Activated CD8-positive, alpha-beta memory T cell treated with anti-CD3 and anti-CD28 coated beads for 48 hours (primary cell): ENCODE data around the gene SPAG16.
"Not testable (repeated sequence)": the region's sequence is repeated elsewhere in the genome, so short reads cannot be mapped to it uniquely, and the experiment has no call there.

ENCODE experiments used
- DNase-seq, 3 experiments: peaks; one replicate each; pipeline ENCODE4 v3.0.0-alpha.2; 2020; ENCODE audit warnings: low read depth in 2 of 3, low spot score in 2 of 3

The SPAG16 gene

GRCh38 chr2:213266421-213266820, 17.8 kb upstream of the SPAG16 start:
- DNase-seq: no peak

DNA sequence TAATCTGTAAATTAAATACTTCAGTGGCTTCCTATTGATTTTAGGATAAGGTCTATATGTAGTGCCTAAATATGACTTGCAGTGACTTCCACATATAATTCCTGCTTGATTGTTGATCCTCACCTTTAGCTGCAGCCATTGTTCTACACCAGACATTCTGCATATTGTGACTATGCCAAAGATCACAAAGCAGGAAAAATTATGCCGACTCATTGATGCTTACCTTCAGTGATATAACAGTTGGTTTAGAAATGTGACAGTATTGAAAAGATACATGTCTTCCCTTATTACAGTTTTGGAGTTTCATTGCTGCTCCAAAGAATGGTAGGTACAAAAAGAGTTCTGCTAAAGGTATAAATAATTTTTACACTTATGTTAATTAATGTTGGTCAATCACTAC, 12.3 kb upstream of the SPAG16 start:
- no peak for DNase-seq

- DNase-seq: no peak
These were observed 10.1 kb upstream of the SPAG16 start for GRCh38 chr2:213274143-213274542.

- DNase-seq: no peak
These were observed 9.0 kb upstream of the SPAG16 start for GRCh38 chr2:213275265-213275664.

DNA sequence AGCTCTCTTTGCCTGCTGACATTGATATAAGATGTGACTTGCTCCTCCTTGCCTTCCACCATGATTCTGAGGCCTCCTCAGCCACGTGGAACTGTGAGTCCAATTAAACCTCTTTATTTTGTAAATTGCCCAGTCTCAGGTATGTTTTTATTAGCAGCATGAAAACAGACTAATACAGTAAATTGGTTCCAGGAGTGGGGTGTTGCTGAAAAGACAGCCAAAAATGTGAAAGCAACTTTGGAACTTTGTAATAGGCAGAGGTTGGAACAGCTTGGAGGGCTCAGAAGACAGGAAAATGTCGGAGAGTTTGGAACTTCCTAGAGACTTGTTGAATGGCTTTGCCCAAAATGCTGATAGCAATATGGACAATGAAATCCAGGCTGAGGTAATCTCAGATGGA, 7.1 kb upstream of the SPAG16 start:
- not testable (repeated sequence) for DNase-seq

DNA sequence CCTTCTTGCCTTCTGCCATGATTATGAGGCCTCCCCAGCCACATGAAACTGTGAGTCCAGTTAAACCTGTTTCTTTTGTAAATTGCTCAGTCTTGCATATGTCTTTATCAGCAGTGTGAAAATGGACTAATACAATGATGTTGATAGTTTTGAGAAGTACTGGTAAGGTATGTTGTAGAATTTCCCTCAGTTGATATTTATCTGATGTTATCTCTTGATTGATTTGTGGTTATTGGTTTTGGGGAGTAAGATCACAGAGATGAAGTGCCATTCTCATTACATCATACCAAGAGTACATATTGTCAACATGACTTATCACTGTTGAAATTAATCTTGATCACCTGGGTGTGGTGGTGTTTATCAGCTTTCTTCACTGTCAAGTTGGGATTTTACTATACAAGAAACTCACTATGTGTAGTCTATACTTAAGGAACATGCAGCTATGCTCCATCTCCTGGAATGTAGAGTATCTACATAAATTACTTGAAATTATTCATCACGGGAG, 5.1 kb upstream of the SPAG16 start:
- no peak for DNase-seq

GRCh38 chr2:213279971-213280370, 4.3 kb upstream of the SPAG16 start:
- no peak for DNase-seq

- no peak for DNase-seq
These were observed 3.1 kb upstream of the SPAG16 start for GRCh38 chr2:213281156-213281555.

GRCh38 chr2:213285404-213285803, 1.1 kb downstream of the SPAG16 start:
- DNase-seq: no peak

- no peak for DNase-seq
These were observed 1.9 kb downstream of the SPAG16 start for GRCh38 chr2:213286161-213286560.

- no peak for DNase-seq
These were observed 4.8 kb downstream of the SPAG16 start for GRCh38 chr2:213288913-213289700.

- no peak for DNase-seq
These were observed 6.2 kb downstream of the SPAG16 start for GRCh38 chr2:213290501-213290900.

DNA sequence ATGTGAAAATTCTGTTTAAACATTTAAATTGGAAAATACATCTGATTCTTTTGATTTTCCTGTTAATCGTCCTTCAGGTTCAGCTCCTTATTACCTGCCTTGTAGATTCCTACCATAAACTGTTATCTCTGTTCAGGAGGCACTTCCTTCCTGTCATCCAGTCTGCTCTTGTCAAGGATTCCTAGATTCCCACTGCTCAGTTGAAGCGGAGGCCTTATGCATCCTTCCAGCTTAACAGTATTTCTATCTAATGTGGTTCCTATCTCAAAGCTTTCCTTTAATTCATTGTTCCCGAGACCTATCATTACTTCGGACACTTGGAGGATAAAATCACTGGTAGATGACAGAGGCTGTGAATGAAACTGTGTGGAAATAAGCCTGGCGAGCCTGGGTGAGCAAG, 12.0 kb downstream of the SPAG16 start:
- DNase-seq: no peak

GRCh38 chr2:213306316-213306942, 22.2 kb downstream of the SPAG16 start:
- DNase-seq: no peak

GRCh38 chr2:213315168-213315876, 31.1 kb downstream of the SPAG16 start:
- DNase-seq: no peak

DNA sequence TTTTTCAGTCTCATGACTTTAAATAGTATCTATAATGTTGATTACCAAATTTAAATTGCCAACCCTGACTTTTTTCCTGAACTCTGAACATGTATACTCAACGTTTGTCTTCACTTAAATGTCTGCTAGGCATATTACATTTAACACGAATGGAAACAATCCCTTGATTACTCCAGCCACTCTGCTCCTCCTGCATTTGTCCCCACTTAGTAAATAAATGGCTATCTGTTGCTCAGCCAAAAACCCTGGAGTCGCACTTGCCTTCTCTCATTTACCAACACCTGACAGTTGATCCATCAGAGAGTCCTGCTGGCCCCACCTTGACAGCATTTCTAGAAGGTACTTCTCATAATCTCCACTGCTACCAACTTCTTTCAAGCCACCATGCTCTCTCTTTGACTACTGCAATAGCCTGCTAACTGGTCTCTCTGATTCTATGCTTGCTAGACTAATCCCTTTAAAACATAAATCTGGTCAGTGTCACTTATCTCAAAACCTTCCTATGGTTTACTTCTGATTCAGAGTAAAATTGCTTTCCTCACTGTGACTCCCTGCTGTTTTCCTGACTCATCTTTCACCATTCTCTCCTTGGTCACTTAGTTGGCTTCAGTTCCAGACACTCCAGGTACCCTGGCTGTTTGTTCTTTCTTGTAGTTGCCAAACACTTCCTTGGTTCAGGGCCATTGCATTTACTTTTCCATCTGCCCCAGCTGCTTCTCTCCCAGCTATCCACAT, 31.9 kb downstream of the SPAG16 start:
- no peak for DNase-seq

- no peak for DNase-seq
These were observed 33.7 kb downstream of the SPAG16 start for GRCh38 chr2:213317929-213318328.

DNA sequence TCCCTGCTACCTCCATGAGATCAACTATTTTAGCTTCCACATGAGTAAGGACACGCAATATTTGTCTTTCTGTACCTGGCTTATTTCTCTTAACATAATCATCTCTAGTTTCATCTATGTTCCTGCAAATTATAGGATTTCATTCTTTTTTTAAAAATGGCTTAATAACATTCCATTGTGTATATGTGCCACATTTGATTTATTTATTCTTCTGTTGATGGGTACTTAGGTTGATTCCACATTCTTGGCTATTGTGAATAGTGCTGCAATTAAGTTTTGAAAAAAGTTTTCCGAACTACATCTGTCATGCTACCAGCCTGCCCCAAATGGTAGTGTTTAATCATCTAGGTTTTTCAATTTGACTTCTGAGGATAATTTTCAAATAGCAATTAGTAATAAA, 36.3 kb downstream of the SPAG16 start:
- no peak for DNase-seq

DNA sequence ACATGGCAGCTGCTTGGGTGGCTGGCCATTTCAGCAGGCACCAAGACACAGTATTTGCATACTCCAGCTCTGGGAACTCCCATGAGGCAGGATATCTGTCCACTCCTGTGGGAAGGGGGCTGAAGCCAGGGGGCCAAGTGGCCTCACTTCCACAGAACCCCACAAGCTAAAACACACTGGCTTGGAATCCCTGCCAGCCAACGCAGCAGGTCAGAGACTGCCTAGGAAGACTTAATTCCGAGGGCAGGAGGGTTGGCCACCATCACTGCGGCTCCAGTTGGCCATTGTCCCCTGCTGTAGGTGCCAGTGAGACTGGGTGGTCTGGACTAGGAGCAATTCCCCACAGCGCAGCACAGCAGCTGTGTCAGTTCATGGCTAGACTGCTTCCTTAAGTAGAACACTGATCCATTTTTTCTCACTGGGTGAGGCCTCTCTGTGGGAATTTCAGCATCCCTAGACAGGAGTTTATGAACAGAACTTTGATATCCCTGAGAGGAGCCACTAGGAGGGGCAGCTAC, 52.0 kb downstream of the SPAG16 start:
- DNase-seq: no peak

DNA sequence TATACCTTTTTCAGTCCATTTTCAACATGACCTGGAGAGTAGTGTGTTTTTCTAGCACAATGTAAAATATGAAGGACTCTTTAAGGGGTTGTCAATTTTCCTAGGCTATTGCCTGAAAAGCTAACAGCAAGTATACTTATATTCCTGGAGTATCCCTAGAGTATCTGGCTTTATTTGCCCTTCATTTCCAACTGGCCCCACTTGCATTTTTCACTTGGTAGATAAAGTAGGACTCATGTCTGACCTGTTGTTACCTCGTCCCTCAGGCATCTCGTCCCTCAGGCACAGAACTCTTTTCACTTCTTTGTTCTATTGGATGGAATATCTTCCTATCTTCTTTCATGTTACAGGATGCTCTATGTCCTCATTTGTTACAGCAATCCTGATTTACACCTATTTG, 69.2 kb downstream of the SPAG16 start:
- DNase-seq: no peak

DNA sequence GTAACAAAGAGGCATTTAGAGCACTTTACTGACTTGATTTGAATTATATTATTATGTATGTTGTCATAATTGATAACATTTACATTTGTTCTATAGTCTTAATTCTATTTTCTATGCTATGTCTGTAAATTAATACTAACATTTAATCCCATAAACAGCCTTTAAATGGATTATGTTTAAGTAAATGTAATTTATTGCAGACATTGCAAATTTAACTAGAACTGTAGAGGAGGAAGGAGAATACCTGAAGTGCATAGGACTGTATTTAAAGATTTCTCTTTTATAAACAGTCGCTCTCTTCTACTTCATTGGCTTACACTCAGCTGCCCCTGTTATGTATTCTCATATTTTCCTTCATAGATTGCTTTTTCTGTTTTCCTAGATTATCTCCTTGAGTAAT, 92.4 kb downstream of the SPAG16 start:
- no peak for DNase-seq
